ENCODE data around the gene MDFIC. TPM values are rescaled to one million over a fixed set of nuclear protein-coding genes. Genes with fewer than 3 reads are reported as not detected.

Gene MDFIC
- total and polyA plus RNA-seq, 2 donors (not counting 1 experiment from before 2014, with no cell fraction given): 19.6 to 66.1 TPM

DNA sequence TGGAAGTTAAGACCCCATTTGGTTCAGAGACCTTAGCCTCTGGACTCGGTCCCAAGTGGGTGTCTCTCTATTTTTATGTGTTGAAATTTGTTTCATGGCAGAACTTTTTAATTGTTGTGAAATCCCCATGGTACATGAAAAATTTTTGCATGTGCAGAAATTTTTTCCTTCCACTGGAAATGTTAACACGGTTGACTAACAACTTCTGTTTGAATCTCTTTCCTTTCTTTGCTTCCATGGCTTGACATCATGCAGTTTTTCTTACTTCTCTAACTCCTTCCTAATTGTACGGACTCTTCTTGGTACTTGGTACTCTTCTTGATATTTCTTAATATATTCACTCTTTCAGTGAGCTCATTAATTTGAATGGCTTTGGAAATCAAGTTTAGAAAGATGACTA is 18.3 kb downstream of the MDFIC start:
- H3K27me3 ChIP-seq (replicated peaks in 1 of 4; ENCODE audit: control extremely low read depth in 1 of 4, control insufficient read depth in 3 of 4, insufficient read depth in 4 of 4, low read length in 3 of 4): no peaks in the 10 kb centered on the region
- no peak overlapping the region for H2AFZ ChIP-seq (ENCODE audit: insufficient read depth, low read depth, low read length, poor library complexity, severe bottlenecking)
- DNase-seq (no peak), ATAC-seq (ENCODE audit: low read depth) (no peak)
- H3K4me1 ChIP-seq (ENCODE audit: control insufficient read depth in 2 of 2, insufficient read depth in 2 of 2, low read length in 2 of 2): peaks cover 17 to 24% of the 10 kb centered on the region in 2 donors
- intact Hi-C loops (cut with micrococcal nuclease): loop anchor here (5.0 kb wide), 1 partner anchor 33 kb away; no protein-coding TSS in a partner anchor
- Mint-ChIP-seq H3K27me3 (no peaks in the 10 kb centered on the region), H3K4me1 (peaks cover 43% of the 10 kb centered on the region), H3K27ac (no peak overlapping the region), H3K9me3 (ENCODE audit: insufficient read depth) (no peaks in the 10 kb centered on the region), H3K4me3 (no peak overlapping the region)
- H3K9ac ChIP-seq (ENCODE audit: low read length): no peak overlapping the region
- peaks cover 14% of the 10 kb centered on the region for H4K20me1 ChIP-seq (ENCODE audit: control insufficient read depth, insufficient read depth, low read length, poor library complexity, severe bottlenecking)
- TF ChIP-seq, protein P1, sequence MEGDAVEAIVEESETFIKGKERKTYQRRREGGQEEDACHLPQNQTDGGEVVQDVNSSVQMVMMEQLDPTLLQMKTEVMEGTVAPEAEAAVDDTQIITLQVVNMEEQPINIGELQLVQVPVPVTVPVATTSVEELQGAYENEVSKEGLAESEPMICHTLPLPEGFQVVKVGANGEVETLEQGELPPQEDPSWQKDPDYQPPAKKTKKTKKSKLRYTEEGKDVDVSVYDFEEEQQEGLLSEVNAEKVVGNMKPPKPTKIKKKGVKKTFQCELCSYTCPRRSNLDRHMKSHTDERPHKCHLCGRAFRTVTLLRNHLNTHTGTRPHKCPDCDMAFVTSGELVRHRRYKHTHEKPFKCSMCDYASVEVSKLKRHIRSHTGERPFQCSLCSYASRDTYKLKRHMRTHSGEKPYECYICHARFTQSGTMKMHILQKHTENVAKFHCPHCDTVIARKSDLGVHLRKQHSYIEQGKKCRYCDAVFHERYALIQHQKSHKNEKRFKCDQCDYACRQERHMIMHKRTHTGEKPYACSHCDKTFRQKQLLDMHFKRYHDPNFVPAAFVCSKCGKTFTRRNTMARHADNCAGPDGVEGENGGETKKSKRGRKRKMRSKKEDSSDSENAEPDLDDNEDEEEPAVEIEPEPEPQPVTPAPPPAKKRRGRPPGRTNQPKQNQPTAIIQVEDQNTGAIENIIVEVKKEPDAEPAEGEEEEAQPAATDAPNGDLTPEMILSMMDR (IDR thresholded peaks at IDR 0.05): no peak
- TF ChIP-seq EZH2 (IDR thresholded peaks at IDR 0.05; ENCODE audit: borderline replicate concordance, insufficient read depth, low read depth, low read length, poor library complexity, severe bottlenecking): no peak
- peaks cover 0 to 7% of the 10 kb centered on the region in 2 experiments for H3K36me3 ChIP-seq (replicated peaks in 1 of 2; ENCODE audit: control extremely low read depth in 1 of 2, control insufficient read depth in 1 of 2, extremely low read depth in 1 of 2, insufficient read depth in 2 of 2, low read length in 1 of 2)
- no peak overlapping the region for H3K4me3 ChIP-seq (ENCODE audit: control extremely low read depth in 1 of 5, extremely low read depth in 1 of 5, insufficient read depth in 1 of 5, low read depth in 2 of 5, low read length in 4 of 5)
- no peaks in the 10 kb centered on the region for H3K9me3 ChIP-seq (ENCODE audit: control extremely low read depth in 1 of 3, control insufficient read depth in 2 of 3, insufficient read depth in 1 of 3, low read length in 2 of 3)
- no peak overlapping the region for H3K27ac ChIP-seq (ENCODE audit: low read length in 2 of 2)
- 75% methylated on average over 1 of the region's 3 CpGs for WGBS (ENCODE audit: insufficient coverage)
- peaks cover 89% of the 10 kb centered on the region for H3K79me2 ChIP-seq (ENCODE audit: control insufficient read depth, insufficient read depth, low read length)
- POLR2A ChIA-PET: no interaction called here
- no peak overlapping the region for H3K4me2 ChIP-seq (replicated peaks; ENCODE audit: low read depth, low read length, poor library complexity, severe bottlenecking)
- CTCF ChIA-PET: interaction anchor here (0.7 to 3.2 kb wide), 7 partner anchors 13 to 537 kb away, joined by 3 to 87 read pairs (median 4); partner anchors contain the start of gene MDFIC

DNA sequence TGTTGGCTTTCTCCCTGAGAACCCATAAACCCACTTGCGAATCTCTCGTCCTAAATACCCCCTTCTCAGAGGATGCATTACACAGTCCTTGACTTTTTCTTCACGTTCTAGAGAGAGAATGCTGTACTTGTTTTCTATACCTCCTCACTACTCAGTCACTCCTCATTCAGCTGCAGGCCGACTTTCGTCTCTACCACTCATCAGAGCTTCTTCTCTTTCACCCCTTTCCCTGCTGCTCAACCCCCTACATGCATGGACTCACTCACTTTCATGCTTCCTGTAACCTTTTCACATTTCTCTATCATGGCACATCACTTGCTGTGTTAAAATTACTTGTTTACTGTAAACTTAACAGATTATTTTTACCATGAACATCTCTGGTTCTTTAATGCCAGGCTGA is 19.8 kb downstream of the MDFIC start:
- Mint-ChIP-seq H3K4me1 (peaks cover 38% of the 10 kb centered on the region), H3K27me3 (no peaks in the 10 kb centered on the region), H3K4me3 (peak overlapping the region; percentile 21), H3K9me3 (ENCODE audit: insufficient read depth) (no peaks in the 10 kb centered on the region), H3K27ac (peak overlapping the region; percentile 39)
- Histone ChIP-seq H3K9ac (ENCODE audit: low read length) (no peak overlapping the region), H3K36me3 (replicated peaks in 1 of 2; ENCODE audit: control extremely low read depth in 1 of 2, control insufficient read depth in 1 of 2, extremely low read depth in 1 of 2, insufficient read depth in 2 of 2, low read length in 1 of 2) (peaks cover 0 to 7% of the 10 kb centered on the region in 2 experiments), H3K4me1 (ENCODE audit: control insufficient read depth in 2 of 2, insufficient read depth in 2 of 2, low read length in 2 of 2) (peaks cover 16 to 17% of the 10 kb centered on the region in 2 donors), H3K4me3 (ENCODE audit: control extremely low read depth in 1 of 5, extremely low read depth in 1 of 5, insufficient read depth in 1 of 5, low read depth in 2 of 5, low read length in 4 of 5) (no peak overlapping the region), H3K27ac (ENCODE audit: low read length in 2 of 2) (peak overlapping the region in 1 of 2 donors; percentile 23), H3K27me3 (replicated peaks in 1 of 4; ENCODE audit: control extremely low read depth in 1 of 4, control insufficient read depth in 3 of 4, insufficient read depth in 4 of 4, low read length in 3 of 4) (no peaks in the 10 kb centered on the region), H2AFZ (ENCODE audit: insufficient read depth, low read depth, low read length, poor library complexity, severe bottlenecking) (no peak overlapping the region), H4K20me1 (ENCODE audit: control insufficient read depth, insufficient read depth, low read length, poor library complexity, severe bottlenecking) (peaks cover 14% of the 10 kb centered on the region), H3K9me3 (ENCODE audit: control extremely low read depth in 1 of 3, control insufficient read depth in 2 of 3, insufficient read depth in 1 of 3, low read length in 2 of 3) (no peaks in the 10 kb centered on the region), H3K79me2 (ENCODE audit: control insufficient read depth, insufficient read depth, low read length) (peaks cover 89% of the 10 kb centered on the region), H3K4me2 (replicated peaks; ENCODE audit: low read depth, low read length, poor library complexity, severe bottlenecking) (peak overlapping the region; percentile 1)
- POLR2A ChIA-PET: no interaction called here
- ATAC-seq (ENCODE audit: low read depth) (no peak), DNase-seq (no peak)
- CTCF ChIA-PET: interaction anchor here (1.4 to 2.3 kb wide), 2 partner anchors 12 to 76 kb away, joined by 4 to 12 read pairs; no protein-coding TSS in a partner anchor
- TF ChIP-seq, protein P1 (IDR thresholded peaks at IDR 0.05): no peak
- TF ChIP-seq EZH2 (IDR thresholded peaks at IDR 0.05; ENCODE audit: borderline replicate concordance, insufficient read depth, low read depth, low read length, poor library complexity, severe bottlenecking): no peak
- intact Hi-C loops (cut with micrococcal nuclease): loop anchor here (1.0 to 5.0 kb wide), 2 partner anchors 8 to 34 kb away; no protein-coding TSS in a partner anchor
- WGBS (ENCODE audit: insufficient coverage): 83% methylated on average over 5 of the region's 5 CpGs

Data from B cell (primary cell).